HUES48 (cell line): ENCODE data around the gene DRC3.

Source experiments
- H3K27ac ChIP-seq: one replicate; pipeline ENCODE4 v1.7.0; 2013; ENCODE audit warnings: low read depth, low read length, inconsistent platforms
- H3K27me3 ChIP-seq: 2 replicates; pipeline ENCODE4 v1.6.1; 2013; ENCODE audit warnings: mild to moderate bottlenecking, low read length; ENCODE audit not compliant: control insufficient read depth, insufficient read depth
- H3K36me3 ChIP-seq: 2 replicates; pipeline ENCODE4 v1.6.1; 2013; ENCODE audit warnings: low read length; ENCODE audit not compliant: control insufficient read depth, insufficient read depth
- H3K4me1 ChIP-seq: 2 replicates; pipeline ENCODE4 v1.6.1; 2013; ENCODE audit warnings: mild to moderate bottlenecking, low read length; ENCODE audit not compliant: control insufficient read depth, insufficient read depth
- H3K4me3 ChIP-seq: 2 replicates; pipeline ENCODE4 v1.5.1; 2013; ENCODE audit warnings: mild to moderate bottlenecking, low read depth, low read length
- H3K9ac ChIP-seq: 2 replicates; pipeline ENCODE4 v1.6.1; 2013; ENCODE audit warnings: mild to moderate bottlenecking, low read depth, low read length, moderate library complexity
- H3K9me3 ChIP-seq: 2 replicates; pipeline ENCODE4 v1.6.1; 2013; ENCODE audit warnings: low read length; ENCODE audit not compliant: control insufficient read depth, insufficient read depth

DRC3 gene

GRCh38 chr17:18038149-18038850 lies 65.6 kb downstream of the DRC3 start:
- Histone ChIP-seq H3K4me1 (peaks cover 5% of the 10 kb centered on the region; the same call in 1 of the 2 replicates), H3K9ac (peak overlapping the region; percentile 82), H3K27ac (peak overlapping the region; percentile 77), H3K27me3 (no peaks in the 10 kb centered on the region), H3K36me3 (no peaks in the 10 kb centered on the region), H3K9me3 (no peaks in the 10 kb centered on the region), H3K4me3 (peak overlapping the region; percentile 91)

- H3K9me3 ChIP-seq: no peaks in the 10 kb centered on the region
- H3K9ac ChIP-seq: peak within 1 kb of the TSS; percentile 82
- H3K27ac ChIP-seq: peak within 1 kb of the TSS; percentile 77
- H3K27me3 ChIP-seq: no peaks in the 10 kb centered on the region
- H3K4me1 ChIP-seq: peaks cover 5% of the 10 kb centered on the region; the same call in 1 of the 2 replicates
- H3K36me3 ChIP-seq: no peaks in the 10 kb centered on the region
- H3K4me3 ChIP-seq: peak within 1 kb of the TSS; percentile 91
Observed at GRCh38 chr17:18038861-18039534, 66.3 kb downstream of the DRC3 start, which contains the start of the genes ATPAF2 and GID4. Gene ATPAF2, minus strand, starts transcription at chr17:18039168. Its CDS starts 155 bp downstream, at chr17:18039013. Gene GID4, plus strand, starts transcription at chr17:18039408. Its CDS starts 57 bp downstream, at chr17:18039465.

- peak overlapping the region; percentile 37 for H3K27ac ChIP-seq
Observed at GRCh38 chr17:18039535-18040260, 67.0 kb downstream of the DRC3 start.

GRCh38 chr17:18040261-18040858 lies 67.7 kb downstream of the DRC3 start:
- peaks cover 5% of the 10 kb centered on the region; the same call in 1 of the 2 replicates for H3K36me3 ChIP-seq
- peak overlapping the region; percentile 91 for H3K4me3 ChIP-seq
- no peak overlapping the region for H3K27ac ChIP-seq
- H3K4me1 ChIP-seq: peaks cover 5% of the 10 kb centered on the region; the same call in 1 of the 2 replicates
- H3K9ac ChIP-seq: no peak overlapping the region
- no peaks in the 10 kb centered on the region for H3K9me3 ChIP-seq
- no peaks in the 10 kb centered on the region for H3K27me3 ChIP-seq

More at GRCh38 chr17:18039535-18040260, 67.0 kb downstream of the DRC3 start:
- peaks cover 5% of the 10 kb centered on the region; the same call in 1 of the 2 replicates for H3K4me1 ChIP-seq
- H3K9ac ChIP-seq: peak overlapping the region; percentile 45; the same call in 1 of the 2 replicates
- H3K36me3 ChIP-seq: no peaks in the 10 kb centered on the region
- no peaks in the 10 kb centered on the region for H3K9me3 ChIP-seq
- no peaks in the 10 kb centered on the region for H3K27me3 ChIP-seq
- H3K4me3 ChIP-seq: peak overlapping the region; percentile 91

GRCh38 chr17:18041776-18042175 lies 69.1 kb downstream of the DRC3 start:
- no peaks in the 10 kb centered on the region for H3K27me3 ChIP-seq
- H3K9me3 ChIP-seq: no peaks in the 10 kb centered on the region
- H3K4me1 ChIP-seq: peaks cover 5% of the 10 kb centered on the region; the same call in 1 of the 2 replicates
- H3K4me3 ChIP-seq: no peak overlapping the region
- H3K9ac ChIP-seq: no peak overlapping the region
- peaks cover 13% of the 10 kb centered on the region for H3K36me3 ChIP-seq
- H3K27ac ChIP-seq: no peak overlapping the region

- H3K9ac ChIP-seq: no peak overlapping the region
- H3K4me3 ChIP-seq: no peak overlapping the region
- H3K27ac ChIP-seq: no peak overlapping the region
Observed at GRCh38 chr17:18042983-18043382, 70.3 kb downstream of the DRC3 start.

GRCh38 chr17:18043491-18043890 lies 70.8 kb downstream of the DRC3 start:
- Histone ChIP-seq H3K27me3 (no peaks in the 10 kb centered on the region), H3K4me1 (peaks cover 5% of the 10 kb centered on the region; the same call in 1 of the 2 replicates), H3K9ac (no peak overlapping the region)

More at GRCh38 chr17:18042983-18043382, 70.3 kb downstream of the DRC3 start:
- Histone ChIP-seq H3K27me3 (no peaks in the 10 kb centered on the region), H3K9me3 (no peaks in the 10 kb centered on the region), H3K36me3 (peaks cover 22% of the 10 kb centered on the region), H3K4me1 (peaks cover 5% of the 10 kb centered on the region; the same call in 1 of the 2 replicates)

GRCh38 chr17:18044609-18045008 lies 71.9 kb downstream of the DRC3 start:
- Histone ChIP-seq H3K27me3 (no peaks in the 10 kb centered on the region), H3K9me3 (no peaks in the 10 kb centered on the region), H3K36me3 (peaks cover 22% of the 10 kb centered on the region), H3K9ac (no peak overlapping the region), H3K4me3 (no peak overlapping the region), H3K4me1 (peaks cover 5% of the 10 kb centered on the region; the same call in 1 of the 2 replicates), H3K27ac (no peak overlapping the region)

More at GRCh38 chr17:18043491-18043890, 70.8 kb downstream of the DRC3 start:
- peaks cover 22% of the 10 kb centered on the region for H3K36me3 ChIP-seq
- H3K27ac ChIP-seq: no peak overlapping the region
- H3K4me3 ChIP-seq: no peak overlapping the region
- H3K9me3 ChIP-seq: no peaks in the 10 kb centered on the region

GRCh38 chr17:18045691-18046350 lies 73.2 kb downstream of the DRC3 start:
- peaks cover 22% of the 10 kb centered on the region for H3K36me3 ChIP-seq
- H3K4me3 ChIP-seq: no peak overlapping the region
- no peaks in the 10 kb centered on the region for H3K27me3 ChIP-seq
- H3K4me1 ChIP-seq: no peaks in the 10 kb centered on the region
- H3K27ac ChIP-seq: no peak overlapping the region
- no peak overlapping the region for H3K9ac ChIP-seq
- no peaks in the 10 kb centered on the region for H3K9me3 ChIP-seq

- H3K27me3 ChIP-seq: no peaks in the 10 kb centered on the region
- no peak overlapping the region for H3K27ac ChIP-seq
- peaks cover 42% of the 10 kb centered on the region for H3K36me3 ChIP-seq
- H3K9me3 ChIP-seq: no peaks in the 10 kb centered on the region
- H3K4me3 ChIP-seq: no peak overlapping the region
- H3K9ac ChIP-seq: no peak overlapping the region
- no peaks in the 10 kb centered on the region for H3K4me1 ChIP-seq
Observed at GRCh38 chr17:18055597-18055996, 82.9 kb downstream of the DRC3 start.
